ENCODE results near the gene SMTNL1.

SMTNL1 gene

GRCh38 chr11:57545883-57546282, 8.5 kb downstream of the SMTNL1 start:
- H3K4me3 ChIP-seq (ENCODE audit: low read depth, low read length): no peak overlapping the region
- no peak for DNase-seq (ENCODE audit: low read depth)
- TF ChIP-seq CTCF (IDR thresholded peaks at IDR 0.05; ENCODE audit: control insufficient read depth, extremely low read depth, insufficient read depth): no peak

GRCh38 chr11:57546451-57546850, 9.1 kb downstream of the SMTNL1 start:
- no peak for DNase-seq (ENCODE audit: low read depth)
- H3K4me3 ChIP-seq (ENCODE audit: low read depth, low read length): no peak overlapping the region
- TF ChIP-seq CTCF (IDR thresholded peaks at IDR 0.05; ENCODE audit: control insufficient read depth, extremely low read depth, insufficient read depth): no peak

- TF ChIP-seq CTCF (IDR thresholded peaks at IDR 0.05; ENCODE audit: control insufficient read depth, extremely low read depth, insufficient read depth): no peak
- no peak for DNase-seq (ENCODE audit: low read depth)
- no peak overlapping the region for H3K4me3 ChIP-seq (ENCODE audit: low read depth, low read length)
These were observed 9.6 kb downstream of the SMTNL1 start for GRCh38 chr11:57546869-57547475.

- TF ChIP-seq CTCF (IDR thresholded peaks at IDR 0.05; ENCODE audit: control insufficient read depth, extremely low read depth, insufficient read depth): no peak
- DNase-seq (ENCODE audit: low read depth): no peak
- H3K4me3 ChIP-seq (ENCODE audit: low read depth, low read length): no peak overlapping the region
These were observed 10.5 kb downstream of the SMTNL1 start for GRCh38 chr11:57547854-57548377.

GRCh38 chr11:57549983-57550382, 12.6 kb downstream of the SMTNL1 start:
- no peak for TF ChIP-seq CTCF (IDR thresholded peaks at IDR 0.05; ENCODE audit: control insufficient read depth, extremely low read depth, insufficient read depth)
- no peak overlapping the region for H3K4me3 ChIP-seq (ENCODE audit: low read depth, low read length)
- DNase-seq (ENCODE audit: low read depth): no peak

GRCh38 chr11:57551941-57552340, 14.5 kb downstream of the SMTNL1 start:
- DNase-seq (ENCODE audit: low read depth): no peak
- no peak overlapping the region for H3K4me3 ChIP-seq (ENCODE audit: low read depth, low read length)
- TF ChIP-seq CTCF (IDR thresholded peaks at IDR 0.05; ENCODE audit: control insufficient read depth, extremely low read depth, insufficient read depth): no peak

- no peak for TF ChIP-seq CTCF (IDR thresholded peaks at IDR 0.05; ENCODE audit: control insufficient read depth, extremely low read depth, insufficient read depth)
- H3K4me3 ChIP-seq (ENCODE audit: low read depth, low read length): no peak overlapping the region
- DNase-seq (ENCODE audit: low read depth): no peak
These were observed 15.1 kb downstream of the SMTNL1 start for GRCh38 chr11:57552479-57552878.

Data from LNCaP clone FGC (cell line).